Esophagus squamous epithelium (tissue), 4 donors: ENCODE measurements around the gene NUP210L.

Experiments used
- CTCF ChIP-seq, 6 experiments: fragments of 450-650 bp in 4 of 6; fragments of 200-600 bp in 2 of 6; sonication (generic) in 2 of 6; IDR thresholded peaks; one replicate each; pipeline ENCODE4 v1.5.1; 2016 to 2019; ENCODE audit warnings: antibody characterized with exemption in 6 of 6, mild to moderate bottlenecking in 4 of 6, moderate library complexity in 4 of 6
- POLR2A ChIP-seq, 4 donors: fragments of 450-650 bp; IDR thresholded peaks; one replicate each; pipeline ENCODE4 v1.6.1; 2017; ENCODE audit warnings: antibody characterized with exemption in 4 of 4, mild to moderate bottlenecking in 4 of 4, moderate library complexity in 3 of 4

- TF ChIP-seq CTCF (IDR thresholded peaks at IDR 0.05) (peak in 1 of 6 experiments; percentile 7), POLR2A (IDR thresholded peaks at IDR 0.05) (peak in 2 of 4 donors; percentile 23 to 47)
These were observed 27.6 kb upstream of the NUP210L start for GRCh38 chr1:154182344-154183045.
